ENCODE measurements around the gene HOXA13.
A peak's percentile ranks its signal among the peaks of the same experiment; 100 is the strongest.

The HOXA13 gene

DNA sequence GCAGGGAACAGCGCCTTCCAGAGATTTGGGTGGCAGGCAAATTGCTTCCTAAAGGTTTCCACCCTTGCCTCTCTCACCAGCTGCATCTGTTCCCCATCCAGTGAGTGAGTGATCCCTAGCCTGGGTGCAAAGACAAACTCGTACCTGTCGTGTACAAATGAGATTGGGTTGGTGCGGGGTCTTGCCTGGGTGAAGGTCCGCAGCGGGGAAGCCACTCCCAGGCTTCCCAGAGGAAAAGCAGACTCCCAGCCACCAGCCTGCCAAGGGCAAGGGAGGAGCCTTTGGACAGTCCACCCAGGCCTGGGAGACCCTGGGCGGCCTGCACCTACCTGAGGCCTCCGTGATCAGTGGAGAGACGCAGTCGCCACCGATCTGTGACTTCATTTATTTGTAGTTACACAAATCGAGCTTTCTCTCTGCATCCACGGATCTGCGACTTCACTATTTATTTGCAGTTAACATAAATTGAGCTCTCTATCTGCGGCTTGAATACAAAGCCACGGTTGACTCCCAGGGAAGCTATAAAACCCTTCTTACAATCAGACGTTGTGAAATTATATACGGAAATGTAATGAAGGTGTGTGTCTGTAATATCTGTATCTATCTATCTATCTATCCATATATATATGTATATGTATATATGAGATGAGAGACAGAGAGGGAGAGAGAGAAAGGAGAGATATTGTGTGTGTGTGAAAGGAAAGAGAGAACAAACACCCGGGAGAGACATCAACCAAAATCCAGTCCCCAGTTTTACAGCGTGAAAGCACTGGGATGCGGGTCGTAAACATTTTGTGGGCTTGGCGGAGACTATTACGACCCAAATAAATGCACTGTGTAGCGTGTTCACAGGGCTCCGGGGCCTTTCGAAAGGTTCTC is 40.4 kb downstream of the HOXA13 start:
- no peak for DNase-seq

DNA sequence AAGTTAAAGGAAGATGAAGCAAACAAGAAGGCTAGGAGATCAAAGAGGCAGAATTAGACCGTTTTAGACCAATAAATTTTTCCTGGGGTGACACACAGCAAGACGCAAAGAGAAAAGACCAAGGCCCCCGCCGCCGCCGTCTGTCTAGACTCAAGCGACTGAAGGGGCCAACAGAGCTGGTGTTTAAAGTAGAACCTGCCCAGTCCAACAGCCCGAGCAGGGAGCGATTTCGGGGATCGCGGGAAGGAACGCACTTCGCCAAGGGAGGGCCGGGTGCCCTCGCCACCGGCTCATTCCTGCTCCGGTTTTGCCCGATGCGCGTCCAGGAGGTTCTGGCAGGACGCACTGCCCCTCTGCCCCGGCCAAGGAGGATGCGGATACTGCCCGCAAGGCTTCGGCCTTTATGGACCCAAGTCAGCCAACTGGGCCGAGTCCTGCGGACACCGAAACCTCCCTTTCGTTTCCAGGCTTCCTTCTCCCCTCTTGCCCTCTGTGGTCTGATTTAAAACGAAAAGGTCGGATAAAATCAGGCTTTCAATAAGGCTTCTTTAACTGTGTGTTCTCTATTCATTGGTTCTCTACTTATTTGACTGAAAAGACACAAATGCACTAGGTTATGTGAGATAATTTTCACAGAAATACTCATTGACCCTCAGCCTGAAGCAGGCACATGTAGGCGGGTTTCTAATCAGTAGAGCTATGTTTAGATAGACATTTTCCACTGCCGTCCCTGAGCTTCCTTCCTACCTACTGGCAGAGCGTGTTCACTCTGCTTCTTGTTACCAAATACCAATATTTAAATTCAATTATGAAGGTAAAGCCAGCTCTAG is 41.2 kb downstream of the HOXA13 start:
- no peak for DNase-seq

DNA sequence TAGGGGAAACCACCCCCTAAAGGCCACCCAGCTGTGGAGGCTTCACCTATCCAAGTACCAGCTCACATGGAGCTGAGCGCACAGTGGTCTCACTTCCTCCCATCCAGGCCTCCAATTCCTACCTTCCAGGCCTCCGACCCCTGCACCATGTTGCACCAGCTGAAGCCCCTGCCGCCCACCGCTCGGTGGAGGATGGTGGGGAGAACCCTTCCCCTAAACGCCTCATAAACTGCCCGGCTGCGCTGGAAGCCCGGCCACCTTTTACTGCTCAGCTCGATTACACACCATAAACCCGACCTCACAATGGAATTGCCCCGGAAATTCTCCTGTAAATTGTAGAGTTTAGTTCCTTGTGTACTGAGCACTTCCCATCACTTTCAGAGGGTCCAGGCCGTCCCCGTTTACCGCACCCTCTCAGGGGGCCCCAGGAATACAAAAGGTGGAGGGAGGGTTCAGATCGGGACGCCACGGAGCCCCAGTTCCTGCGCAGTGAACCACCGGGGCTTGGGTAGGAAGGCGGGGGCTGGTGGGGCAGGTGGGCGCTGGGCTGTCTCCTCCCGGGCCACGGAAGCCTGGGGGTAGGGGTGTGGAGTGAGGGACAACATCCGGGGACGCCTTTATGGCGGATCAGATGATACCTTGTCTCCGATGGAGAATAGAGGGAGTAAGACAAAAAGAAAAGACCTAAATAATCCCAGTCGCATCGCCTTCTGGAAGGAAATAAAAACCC is 42.0 kb downstream of the HOXA13 start:
- DNase-seq: no peak

DNA sequence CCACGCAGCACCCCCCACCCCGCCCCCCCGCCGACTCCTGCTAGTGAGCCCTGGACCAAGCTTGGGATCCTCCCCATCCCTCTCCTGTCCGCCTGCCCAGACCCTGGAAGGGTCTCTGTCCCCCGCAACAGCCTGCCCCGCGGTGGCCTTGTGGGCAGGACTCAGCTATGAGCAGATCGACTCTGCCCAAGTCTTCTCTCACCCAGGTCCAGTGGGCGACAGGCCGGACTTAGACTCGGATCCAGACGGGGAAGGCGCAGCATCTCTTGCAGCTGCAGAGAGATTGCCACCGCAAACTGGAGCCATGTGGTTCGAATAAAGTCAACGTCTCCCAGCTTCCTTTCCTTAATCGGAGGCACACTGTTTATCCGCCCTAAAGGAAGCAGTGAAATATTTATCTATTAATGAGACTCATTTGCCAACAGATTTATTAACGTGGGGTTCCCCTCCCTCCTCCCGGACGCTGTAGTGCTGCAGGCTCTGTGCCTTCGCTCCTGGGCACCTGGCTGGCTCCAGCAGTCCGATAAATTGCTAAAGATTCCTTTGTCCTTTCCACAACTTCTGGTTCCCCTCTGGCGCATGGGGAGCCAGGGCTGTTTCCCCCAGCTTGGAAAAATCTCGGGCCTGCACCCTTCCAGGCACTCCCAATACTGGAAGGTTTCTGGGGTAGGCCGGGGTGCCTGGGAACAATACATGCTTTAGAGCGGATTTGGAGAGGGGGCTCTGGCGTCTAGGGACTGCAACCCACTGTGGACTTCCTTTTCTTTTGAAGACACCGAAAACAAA is 42.8 kb downstream of the HOXA13 start:
- DNase-seq: no peak

DNA sequence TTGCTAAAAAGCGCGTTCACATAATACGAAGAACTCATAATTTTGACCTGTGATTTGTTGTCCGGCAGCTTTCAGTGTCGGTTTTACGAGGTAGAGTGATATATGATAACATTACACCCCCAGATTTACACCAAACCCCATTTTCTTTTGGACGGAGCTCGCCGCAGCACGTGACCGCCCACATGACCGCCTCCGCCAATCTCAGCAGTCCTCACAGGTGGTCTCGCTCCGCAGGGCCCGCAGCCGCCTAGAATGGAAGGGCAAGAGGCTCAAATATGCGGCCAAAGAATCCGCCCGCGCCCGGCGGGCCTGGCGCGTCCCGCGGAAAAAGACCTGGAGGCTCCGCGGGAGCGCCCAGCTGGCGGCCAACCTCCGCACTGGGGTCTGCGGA is 43.4 kb downstream of the HOXA13 start, which contains the start of gene HOXA7:
TSS of gene HOXA7 (minus strand) at position 168 of the 391 bp plus-strand sequence. CDS start at position 38, 130 bp downstream.
- DNase-seq: peak in 10 of 14 donors; percentile 50 to 78 (median 66)

DNA sequence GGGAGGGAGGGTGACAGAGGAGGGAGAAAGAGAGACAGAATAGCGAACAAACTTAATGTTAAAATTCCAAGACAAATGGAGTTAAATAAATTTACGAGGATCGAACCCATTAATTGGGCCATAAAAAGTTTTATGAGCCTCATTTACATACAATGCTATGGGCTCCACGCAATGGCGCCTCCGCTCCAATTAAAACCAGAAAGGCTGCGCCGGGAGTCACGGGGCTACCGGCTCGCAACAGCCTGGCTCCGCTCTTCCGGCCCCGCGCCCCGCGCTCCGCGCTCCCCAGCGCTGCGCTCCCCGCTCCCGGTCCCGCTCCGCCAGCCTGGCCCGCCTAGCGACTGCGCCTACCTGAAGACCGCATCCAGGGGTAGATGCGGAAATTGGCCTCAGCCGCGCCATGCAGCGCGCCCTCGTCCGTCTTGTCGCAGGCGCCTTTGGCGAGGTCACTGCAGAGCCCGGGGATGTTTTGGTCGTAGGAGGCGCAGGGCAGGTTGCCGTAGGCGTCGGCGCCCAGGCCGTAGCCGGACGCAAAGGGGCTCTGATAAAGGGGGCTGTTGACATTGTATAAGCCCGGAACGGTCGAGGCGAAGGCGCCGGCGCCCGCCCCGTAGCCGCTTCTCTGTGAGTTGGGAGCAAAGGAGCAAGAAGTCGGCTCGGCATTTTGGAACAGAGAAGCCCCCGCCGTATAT is 43.9 kb downstream of the HOXA13 start:
- peak in 1 of 14 donors; percentile 50 for DNase-seq

DNA sequence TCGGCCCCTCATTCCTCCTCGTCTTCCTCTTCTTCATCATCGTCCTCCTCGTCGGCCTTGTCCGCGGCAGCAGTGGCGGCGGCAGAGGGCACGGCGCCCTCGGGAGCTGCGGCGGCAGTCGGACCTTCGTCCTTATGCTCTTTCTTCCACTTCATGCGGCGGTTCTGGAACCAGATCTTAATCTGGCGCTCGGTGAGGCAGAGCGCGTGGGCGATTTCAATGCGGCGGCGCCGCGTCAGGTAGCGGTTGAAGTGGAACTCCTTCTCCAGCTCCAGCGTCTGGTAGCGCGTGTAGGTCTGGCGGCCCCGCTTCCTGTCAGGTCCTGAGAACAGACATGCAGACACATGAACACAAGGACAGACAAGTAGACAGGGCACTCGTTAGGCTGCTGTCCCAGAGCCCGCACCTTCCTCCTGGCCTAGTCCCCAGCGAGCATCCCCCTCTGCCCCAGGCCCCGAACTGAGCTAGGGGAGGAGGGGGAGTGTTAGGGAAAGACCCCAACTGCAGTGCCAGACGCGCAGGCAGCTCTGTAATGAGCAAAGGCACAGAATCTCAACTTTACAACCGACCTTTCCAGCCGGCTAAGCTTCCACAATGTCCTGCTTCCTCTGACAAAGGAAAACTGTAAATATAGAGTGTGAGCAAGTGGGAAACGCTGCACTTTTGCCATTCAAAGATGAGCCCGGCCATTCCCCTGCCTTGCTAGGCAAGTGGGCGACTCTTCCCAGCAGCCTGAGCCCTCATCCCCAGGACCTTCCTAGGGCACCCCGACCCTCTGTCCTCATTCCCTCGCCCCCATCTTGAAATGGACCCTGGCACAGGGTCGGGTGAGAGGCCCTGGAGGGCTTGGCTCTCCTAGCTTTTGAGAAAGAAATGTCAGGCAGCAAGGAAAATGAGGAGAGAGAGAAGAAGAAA is 44.7 kb downstream of the HOXA13 start:
- DNase-seq: no peak

DNA sequence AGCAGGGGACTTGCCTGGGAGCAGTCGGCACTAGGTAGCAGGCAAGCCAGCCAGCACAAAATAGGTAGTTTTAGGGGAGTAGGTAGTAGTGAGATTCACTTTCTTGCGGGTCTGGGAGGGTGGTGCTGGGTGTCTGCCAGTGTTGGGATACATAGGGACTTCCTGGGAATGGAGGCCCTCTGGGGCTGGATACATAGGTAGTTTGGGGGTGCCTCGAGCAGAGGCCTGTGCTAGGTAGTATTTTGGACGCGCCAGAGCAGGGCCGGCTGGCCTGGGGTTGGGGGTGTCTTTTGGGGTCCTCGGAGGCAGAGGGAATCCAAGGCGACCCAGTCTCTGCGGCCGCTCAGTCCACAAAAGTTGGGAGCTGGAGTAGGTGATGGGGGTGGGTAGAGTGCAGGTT is 45.5 kb downstream of the HOXA13 start:
- no peak for DNase-seq

DNA sequence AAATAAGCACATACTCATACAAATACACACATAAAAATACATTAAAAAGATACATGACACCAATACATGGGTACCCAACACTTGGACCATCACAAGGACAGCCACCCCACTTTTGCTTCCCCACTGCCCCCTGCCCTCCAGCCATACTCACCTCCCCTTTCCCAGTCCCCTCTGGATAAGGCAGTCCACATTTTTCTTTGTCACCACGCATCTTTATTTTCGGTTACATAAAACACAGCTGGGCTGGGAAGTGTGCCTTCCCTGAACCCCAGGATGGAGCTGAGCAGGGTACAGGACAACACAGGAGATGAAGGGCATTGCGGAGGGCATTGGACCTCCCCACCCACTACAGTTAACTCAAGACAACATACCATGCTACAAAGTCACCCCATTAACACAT is 46.4 kb downstream of the HOXA13 start:
- no peak for DNase-seq

DNA sequence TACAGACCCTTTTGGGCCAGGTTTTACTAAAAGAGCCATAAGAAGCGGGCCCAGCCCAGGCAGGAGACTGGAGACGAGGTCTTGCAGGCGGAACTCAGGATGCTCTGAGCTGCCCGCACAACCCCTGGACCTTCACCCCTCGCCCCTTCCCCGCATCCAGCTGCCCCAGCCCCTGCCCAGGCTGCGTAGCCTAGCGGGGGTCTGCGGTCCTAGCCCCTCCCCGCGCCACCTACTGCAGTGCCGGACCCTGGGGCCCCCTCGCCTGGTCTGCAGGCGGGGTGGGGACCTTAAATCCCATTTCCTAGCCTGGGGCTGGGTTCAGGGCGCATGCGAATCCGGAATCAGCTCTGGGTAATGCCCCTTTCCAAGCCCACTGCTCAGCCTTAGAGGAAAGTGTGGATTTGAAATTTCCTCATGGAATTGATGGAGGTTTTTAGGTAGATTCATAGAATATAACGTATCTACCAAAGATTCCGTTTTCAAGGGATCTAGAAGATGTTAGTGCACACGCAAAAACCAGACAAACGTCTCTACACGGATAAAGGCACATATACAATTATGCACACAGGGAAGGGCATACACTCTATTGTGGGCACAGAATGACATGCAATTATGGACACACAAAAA is 47.0 kb downstream of the HOXA13 start:
- DNase-seq: no peak

DNA sequence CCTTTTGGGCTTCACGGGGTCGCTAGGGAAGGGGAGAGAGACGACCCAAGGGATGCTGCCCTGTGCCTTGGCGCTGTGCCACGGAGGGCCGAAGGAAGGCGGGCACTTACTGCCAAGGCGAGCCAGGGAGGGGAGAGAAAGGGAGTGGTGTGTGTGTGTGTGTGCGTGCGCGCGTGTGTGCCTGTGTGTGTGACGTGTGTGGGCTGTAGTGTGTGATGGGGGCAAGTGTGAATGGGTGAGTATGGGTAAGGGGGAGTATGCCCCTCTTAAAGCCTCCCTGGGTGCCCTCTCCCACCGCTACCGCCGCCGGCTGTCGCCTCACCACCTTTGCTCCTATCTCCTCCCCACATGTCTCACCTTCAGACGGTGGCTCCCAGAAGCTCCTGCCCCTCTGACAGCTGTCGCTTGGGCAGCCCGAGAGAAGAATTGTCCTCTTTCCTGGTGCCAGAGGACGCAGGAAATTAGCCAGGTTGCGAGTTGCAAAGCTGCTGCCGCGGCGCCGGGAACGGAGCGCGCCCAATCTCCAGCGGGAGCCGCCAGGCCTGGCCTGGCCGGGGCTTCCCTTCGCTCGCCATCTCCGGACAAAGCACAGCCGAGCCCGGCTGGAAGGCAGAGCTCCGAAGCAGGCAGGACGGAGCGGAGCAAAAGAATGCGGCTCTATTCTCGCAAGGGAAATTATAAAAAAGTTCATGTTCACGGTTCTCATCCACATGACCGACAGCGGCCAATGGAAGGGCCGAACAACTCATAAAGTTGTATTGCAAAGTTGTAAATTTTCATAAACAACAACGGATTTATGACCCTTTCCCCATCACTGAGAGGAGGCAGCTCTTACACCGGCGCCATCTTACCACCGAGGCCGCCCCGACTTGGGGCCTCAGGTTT is 47.7 kb downstream of the HOXA13 start, which contains the start of gene HOXA3:
TSS of gene HOXA3 (minus strand) at position 653 of the 885 bp plus-strand sequence. CDS start 41,943 bp downstream, outside the sequence.
- DNase-seq: no peak

DNA sequence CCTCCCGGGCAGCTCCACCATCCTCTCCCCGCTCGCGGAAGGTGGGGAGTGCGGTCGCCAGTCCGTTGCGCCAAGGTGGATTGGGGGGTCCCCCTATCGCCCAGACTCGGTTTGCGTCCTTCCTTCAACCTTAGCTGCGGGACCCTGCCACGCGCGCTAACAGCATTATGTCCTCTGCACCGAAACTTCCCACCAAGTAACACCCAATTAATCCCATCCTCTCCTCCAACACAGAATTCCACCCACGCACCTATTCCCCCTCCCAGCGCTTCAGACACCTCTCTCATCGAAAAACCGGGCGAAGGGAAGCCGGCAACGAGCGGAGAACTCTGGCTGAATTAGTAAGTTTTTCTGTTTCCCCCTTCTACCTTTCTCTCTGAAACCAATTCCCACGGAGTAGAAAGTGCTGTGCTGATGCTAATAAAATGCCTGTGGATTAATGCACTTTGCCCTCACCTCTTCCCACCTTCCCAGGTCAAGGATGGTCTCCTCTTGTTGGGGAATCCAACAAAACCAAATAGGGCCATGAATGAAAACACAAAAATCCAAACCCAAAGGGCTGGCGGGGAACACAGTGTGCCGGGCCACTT is 48.5 kb downstream of the HOXA13 start:
- DNase-seq: no peak

DNA sequence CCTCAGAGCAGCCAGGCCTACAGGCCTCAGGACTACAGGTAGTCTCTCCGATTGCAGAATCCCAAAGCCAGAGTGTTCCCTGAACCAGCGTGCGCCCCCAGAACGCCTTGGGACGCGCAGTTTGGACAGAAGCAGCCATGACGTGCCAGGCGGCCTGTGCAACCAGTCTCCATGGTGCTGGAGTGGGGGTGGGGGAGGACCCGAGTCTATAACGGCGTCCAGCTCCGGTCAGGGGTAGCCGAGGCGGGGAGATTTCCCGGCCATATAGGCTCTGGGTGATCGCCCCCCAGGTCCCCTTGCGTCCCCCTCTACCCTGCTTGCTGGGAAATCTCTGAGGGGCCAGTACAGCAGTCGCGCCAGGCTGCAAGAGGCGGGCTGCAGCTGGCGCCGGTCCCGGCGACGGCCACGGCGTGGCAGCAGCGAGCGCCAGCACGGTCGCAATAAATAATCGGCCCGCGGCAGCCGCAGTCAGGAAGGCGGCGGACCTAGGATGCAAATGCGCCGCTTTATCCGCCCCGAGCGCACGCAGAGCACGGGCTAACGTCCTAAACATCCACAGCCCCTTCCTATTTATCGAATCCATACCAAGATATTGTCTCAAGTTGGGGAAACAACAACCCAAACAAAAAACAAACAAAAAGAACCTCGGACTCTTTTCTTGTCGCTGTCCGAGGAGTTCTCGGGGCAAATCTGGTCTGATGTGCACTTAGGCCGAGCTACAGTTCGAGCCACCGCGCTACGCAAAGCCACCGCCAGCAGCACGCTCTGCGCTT is 49.1 kb downstream of the HOXA13 start:
- peak in 12 of 14 donors; percentile 24 to 93 (median 84) for DNase-seq

DNA sequence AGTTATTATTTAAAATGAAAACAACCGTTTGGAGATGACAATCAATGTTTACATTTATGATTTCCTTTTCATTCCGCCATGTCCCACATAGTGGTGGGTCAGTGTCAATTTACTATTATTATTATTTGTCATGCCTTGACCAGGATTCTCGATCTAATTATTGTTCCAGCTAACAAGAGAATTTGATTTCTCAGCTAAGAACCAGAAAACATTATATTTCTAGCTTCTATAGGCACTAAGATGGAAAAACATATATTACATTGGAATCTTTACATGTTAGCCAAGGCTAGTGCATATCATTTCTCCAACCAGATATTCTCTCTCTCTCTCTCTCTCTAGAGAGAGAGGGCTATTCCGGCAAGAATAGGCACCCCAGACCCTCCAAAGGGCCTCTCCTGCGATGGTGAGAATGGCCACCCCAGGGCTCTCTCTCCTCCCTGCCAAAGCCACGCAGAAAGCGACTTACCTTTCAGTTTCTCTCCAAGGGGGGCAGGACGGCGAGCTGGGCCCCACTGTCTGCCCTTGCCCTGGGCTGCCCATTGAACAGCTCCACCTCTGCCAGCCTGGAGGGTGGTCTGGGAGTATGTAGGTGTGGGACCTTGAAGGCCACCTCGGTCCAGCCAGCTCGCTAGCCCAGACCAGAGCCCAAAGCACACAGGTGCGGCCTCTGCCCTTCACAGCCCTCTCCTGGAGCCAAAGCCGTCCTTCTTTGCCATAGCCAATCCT is 49.9 kb downstream of the HOXA13 start:
- DNase-seq: peak in 1 of 14 donors; percentile 70

DNA sequence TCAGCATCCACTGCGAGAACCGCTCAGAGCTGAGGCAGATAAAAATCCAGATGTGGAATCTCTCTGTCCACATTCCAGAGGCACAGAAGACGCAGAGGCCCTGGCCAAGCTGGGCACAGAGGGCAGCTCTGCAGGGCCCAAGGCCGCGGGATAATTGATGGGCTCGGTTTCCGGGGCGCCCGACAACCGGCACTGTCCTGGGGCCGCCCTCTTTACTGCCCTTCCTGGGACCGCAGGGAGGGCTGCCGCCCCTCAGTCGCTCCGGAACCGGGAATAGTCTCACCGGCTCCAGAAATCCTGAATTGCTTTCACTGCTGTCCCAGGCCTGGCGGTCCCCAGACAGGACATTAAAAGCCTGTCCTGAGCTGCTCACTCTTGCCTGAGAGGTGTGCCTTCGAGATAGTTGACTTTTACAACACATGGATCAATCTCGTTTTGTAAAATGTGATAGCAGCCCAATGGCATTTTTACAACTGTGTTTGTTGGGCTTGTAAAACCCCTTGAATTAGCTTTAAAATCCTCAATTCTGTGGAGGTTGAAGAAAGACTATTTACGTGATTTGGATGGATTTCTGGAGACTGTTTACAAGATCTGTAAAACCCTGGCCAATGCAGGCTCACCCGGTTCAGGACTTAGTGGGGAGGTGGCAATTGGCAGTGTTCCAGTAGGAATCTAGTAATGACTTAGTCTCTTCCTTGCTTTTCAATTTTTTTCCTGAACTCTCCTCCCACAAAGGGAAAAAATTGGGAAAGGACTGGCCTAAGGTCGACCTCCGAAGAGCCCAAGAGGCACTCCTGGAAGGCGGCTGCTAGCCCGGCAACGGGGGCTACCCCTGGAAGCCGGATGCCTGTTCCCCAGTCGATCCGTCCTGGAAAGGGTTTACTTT is 50.9 kb downstream of the HOXA13 start:
- DNase-seq: no peak
